GM12878 (cell line): ENCODE results near the gene ZNF181. TPM values are rescaled to one million over a fixed set of nuclear protein-coding genes. Genes with fewer than 3 reads are reported as not detected.

Experiments
- ATAC-seq: fragments of 200-7000 bp; cut with Tn5 transposase; 3 replicates; pipeline ENCODE4 v1.9.1; 2020; ENCODE audit warnings: mild to moderate bottlenecking, moderate library complexity
- BruUV-seq: library from RNA; stranded (reverse); fragments of 400-500 nt; replicated peaks from 2 replicates; lab custom pipeline; 2021; lab: Mats Ljungman, UMichigan
- CTCF ChIA-PET: fragments of 300-600 bp; sonication (Branson Sonifier 250); formaldehyde crosslinking; extraction: SDS; loops from one replicate; lab custom pipeline; 2021; ENCODE audit warnings: inconsistent platforms; lab: Yijun Ruan, JAX
- POLR2A ChIA-PET: fragments of 350-600 bp; formaldehyde crosslinking; extraction: SDS; loops from one replicate; lab custom pipeline; 2021; ENCODE audit warnings: inconsistent platforms; lab: Charles Lee
- RAD21 ChIA-PET: fragments of 300-600 bp; sonication (Branson Sonifier 250); formaldehyde crosslinking; loops from one replicate; lab custom pipeline; 2023; ENCODE audit warnings: antibody characterized with exemption; ENCODE audit not compliant: unreplicated experiment; lab: Charles Lee
- SMC1A ChIA-PET: fragments of 300-600 bp; sonication (Branson Sonifier 250); formaldehyde crosslinking; loops from one replicate; lab custom pipeline; 2023; ENCODE audit not compliant: unreplicated experiment, uncharacterized antibody; lab: Charles Lee
- DNase-seq: peaks from one replicate; pipeline ENCODE4 v3.0.0-alpha.2; 2011; ENCODE audit warnings: low read depth, low spot score
- FAIRE-seq: peaks from 3 replicates; lab custom pipeline; 2011; peaks lifted over from hg19 to GRCh38; lab: Jason Lieb, UNC
- H2AFZ ChIP-seq: 2 replicates; pipeline ENCODE4 v1.6.0; 2011; ENCODE audit warnings: low read depth, low read length, control low read depth; ENCODE audit not compliant: control insufficient read depth
- H3K27ac ChIP-seq: 2 replicates; pipeline ENCODE4 v1.5.1; 2011; ENCODE audit warnings: control low read depth; ENCODE audit not compliant: control insufficient read depth, insufficient read depth
- H3K27me3 ChIP-seq, 2 experiments: replicated peaks in 1 of 2; 2 replicates each; pipeline versions ENCODE4 v1.6.0 to v1.6.1; 2011; ENCODE audit warnings: low read length in 1 of 2; ENCODE audit not compliant: control insufficient read depth in 2 of 2, insufficient read depth in 2 of 2
- H3K36me3 ChIP-seq, 2 experiments: 2 replicates each; pipeline ENCODE4 v1.5.1; 2011; ENCODE audit warnings: low read length in 1 of 2; ENCODE audit not compliant: control insufficient read depth in 2 of 2, insufficient read depth in 2 of 2
- H3K4me1 ChIP-seq: 2 replicates; pipeline ENCODE4 v1.6.1; 2011; ENCODE audit warnings: mild to moderate bottlenecking, low read length, moderate library complexity, mixed read lengths; ENCODE audit not compliant: control insufficient read depth, insufficient read depth
- H3K4me2 ChIP-seq: 2 replicates; pipeline ENCODE4 v1.6.0; 2011; ENCODE audit warnings: control low read depth; ENCODE audit not compliant: control insufficient read depth, insufficient read depth
- H3K4me3 ChIP-seq: fragments of 200-600 bp; sonication (generic); 2 replicates; pipeline ENCODE4 v1.5.1; 2016
- H3K79me2 ChIP-seq: 2 replicates; pipeline ENCODE4 v1.6.0; 2011; ENCODE audit warnings: low read length; ENCODE audit not compliant: control insufficient read depth, insufficient read depth
- H3K9ac ChIP-seq: 2 replicates; pipeline ENCODE4 v1.8.0; 2011; ENCODE audit warnings: low read length, control low read depth, mixed read lengths; ENCODE audit not compliant: control insufficient read depth, insufficient read depth
- H3K9me3 ChIP-seq: replicated peaks from 3 replicates; pipeline ENCODE4 v1.5.1; 2011; ENCODE audit warnings: mild to moderate bottlenecking, low read length; ENCODE audit not compliant: control insufficient read depth, insufficient read depth
- H4K20me1 ChIP-seq: 2 replicates; pipeline ENCODE4 v1.6.0; 2011; ENCODE audit not compliant: control insufficient read depth, insufficient read depth
- CBX5 ChIP-seq: sonication (generic); IDR thresholded peaks from 2 replicates; pipeline ENCODE4 v1.6.1; 2016; ENCODE audit warnings: low read depth, moderate library complexity, mild to moderate bottlenecking, inconsistent platforms
- HCFC1 ChIP-seq: fragments of 150-350 bp; IDR thresholded peaks from 2 replicates; pipeline ENCODE4 v1.6.1; 2014; ENCODE audit warnings: low read length
- MAX ChIP-seq: IDR thresholded peaks from 2 replicates; pipeline ENCODE4 v1.6.1; 2012; ENCODE audit warnings: low read depth, low read length, improper control_type of control experiment
- NBN ChIP-seq: fragments of 450-650 bp; IDR thresholded peaks from 2 replicates; pipeline ENCODE4 v1.6.1; 2016
- WGBS: methylation state at CpG from one replicate; pipeline ENCODE4 v1.1.6; 2016; ENCODE audit warnings: low lambda C conversion rate; ENCODE audit not compliant: insufficient replicate concordance, insufficient coverage; ENCODE audit errors: missing lambda C conversion rate; 5-methylcytosine and 5-hydroxymethylcytosine counted together
- in situ Hi-C: fragments of 300-500 bp; cut with MboI; formaldehyde crosslinking; loops from 9 replicates; pipeline ENCODE4 v1.14.3; 2018; ENCODE audit warnings: mixed read lengths
- intact Hi-C: fragments of 100-400 bp; cut with micrococcal nuclease; formaldehyde crosslinking; loops from one replicate; pipeline ENCODE4 v1.14.2; 2022; ENCODE audit not compliant: unreplicated experiment
- polyA plus RNA-seq, 11 experiments: library from polyadenylated mRNA; depleted of rRNA in 4 of 11; unstranded in 6 of 11; stranded (reverse) in 5 of 11; fragments of >200 nt; fragmentation: Nextera tagmentation in 4 of 11; fragmentation: Illumina TruSeq in 1 of 11; extraction: Ambion mirVana in 4 of 11; extraction: Trizol in 1 of 11; gene quantifications; 1 replicate in 1 of 11; 2 replicates in 10 of 11; pipeline versions ENCODE4 v1.2.1 to v1.2.3, GENCODE V29; 2011 to 2016; ENCODE audit warnings: inconsistent platforms in 2 of 11, missing spikeins in 2 of 11, low read depth in 1 of 11
- total RNA-seq, 4 experiments: library from RNA; depleted of rRNA in 3 of 4; stranded (reverse); fragments of >200 nt in 3 of 4; fragmentation: Illumina TruSeq in 1 of 4; extraction: Trizol in 1 of 4; gene quantifications; 2 replicates each; pipeline versions ENCODE4 v1.2.1 to v1.2.3, GENCODE V29; 2013 to 2021

The ZNF181 gene
- total and polyA plus RNA-seq, 10 of the 15 experiments (the other 5 are each of a cell fraction or from before 2014, with no cell fraction given) = 2.1 to 10.3 (median 8.1) TPM

DNA sequence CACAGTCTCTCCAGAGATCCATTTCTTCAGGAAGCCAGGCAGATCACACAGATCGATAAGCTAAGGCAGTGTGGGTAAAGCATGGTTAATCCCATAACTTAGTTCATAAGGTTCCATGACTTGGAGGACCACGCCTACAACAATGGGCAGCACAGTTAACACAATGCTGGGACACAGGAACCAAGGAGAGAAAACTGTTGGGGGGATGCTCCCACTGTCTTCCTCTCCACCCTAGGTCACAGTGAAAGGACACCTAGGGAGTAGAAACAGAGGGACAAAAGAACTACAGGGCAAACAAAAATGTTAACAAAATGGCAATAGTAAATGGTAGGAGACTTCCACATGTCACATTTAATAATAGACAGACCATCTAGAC is 20.8 kb upstream of the ZNF181 start:
- ChIA-PET POLR2A (no interaction called here), CTCF (interaction anchor here (1.2 to 3.4 kb wide), 4 partner anchors 8 to 210 kb away, joined by 3 to 45 read pairs (median 4); no protein-coding TSS in a partner anchor), SMC1A (interaction anchor here (0.6 to 1.5 kb wide), 7 partner anchors 15 to 252 kb away, joined by 3 to 4 read pairs (median 3); no protein-coding TSS in a partner anchor), RAD21 (interaction anchor here (1.7 kb wide), 1 partner anchor 73 kb away, joined by 8 read pairs; no protein-coding TSS in a partner anchor)
- H3K27me3 ChIP-seq = no peaks in the 10 kb centered on the region
- WGBS = 41% methylated on average over 2 of the region's 2 CpGs
- peaks cover 4% of the 10 kb centered on the region; the same call in 1 of the 3 replicates for H3K9me3 ChIP-seq
- no peak for FAIRE-seq
- ATAC-seq = no peak
- in situ Hi-C loops (loop anchor here (5.0 to 25.0 kb wide), 2 partner anchors 76 to 926 kb away; partner anchors contain the start of gene KCTD15), intact Hi-C loops (loop anchor here (10.0 kb wide), 1 partner anchor 928 kb away; no protein-coding TSS in a partner anchor)
- H3K9ac ChIP-seq = no peak overlapping the region
- H4K20me1 ChIP-seq = no peaks in the 10 kb centered on the region
- no peaks in the 10 kb centered on the region for H3K36me3 ChIP-seq
- BruUV-seq = no TSS peak
- H3K4me2 ChIP-seq = no peak overlapping the region
- TF ChIP-seq MAX = no peak
- TF ChIP-seq CBX5 = 0 out of 2 replicates have a peak, but pooled peaks have one; percentile 50
- no peaks in the 10 kb centered on the region for H3K79me2 ChIP-seq
- no peak overlapping the region for H2AFZ ChIP-seq
- no peak overlapping the region for H3K4me3 ChIP-seq
- H3K27ac ChIP-seq = no peak overlapping the region
- no peak for DNase-seq
- H3K4me1 ChIP-seq = no peaks in the 10 kb centered on the region

GRCh38 chr19:34715357-34715756 is 18.7 kb upstream of the ZNF181 start:
- SMC1A ChIA-PET = no interaction called here
- H3K9ac ChIP-seq = no peak overlapping the region
- intact Hi-C loops (loop anchor here (10.0 kb wide), 1 partner anchor 931 kb away; no protein-coding TSS in a partner anchor), in situ Hi-C loops (loop anchor here (25.0 kb wide), 1 partner anchor 928 kb away; the partner anchor contains the start of gene KCTD15)
- no peak overlapping the region for H2AFZ ChIP-seq
- no peak overlapping the region for H3K4me3 ChIP-seq
- H3K4me2 ChIP-seq = no peak overlapping the region
- CTCF ChIA-PET = no interaction called here
- ATAC-seq = no peak
- H3K9me3 ChIP-seq = peaks cover 4% of the 10 kb centered on the region; the same call in 1 of the 3 replicates
- POLR2A ChIA-PET = no interaction called here
- H3K79me2 ChIP-seq = no peaks in the 10 kb centered on the region
- H3K27me3 ChIP-seq = no peaks in the 10 kb centered on the region
- TF ChIP-seq NBN = no peak
- no peak for TF ChIP-seq HCFC1
- TF ChIP-seq, all 136 proteins: peak for 0
- Histone ChIP-seq H3K36me3 (no peaks in the 10 kb centered on the region), H3K27ac (no peak overlapping the region), H4K20me1 (no peaks in the 10 kb centered on the region), H3K4me1 (no peaks in the 10 kb centered on the region)
- no TSS peak for BruUV-seq
- DNase-seq (no peak), FAIRE-seq (no peak)
- RAD21 ChIA-PET = no interaction called here
